Neural progenitor cell (in vitro differentiated cells): ENCODE data around the gene TPI1.

Experiments used
- EZH2 ChIP-seq: fragments of 200-600 bp; sonication (generic); IDR thresholded peaks from 2 replicates; pipeline ENCODE4 v1.6.1; 2017; ENCODE audit warnings: antibody characterized with exemption, mild to moderate bottlenecking, moderate library complexity
- TF ChIP-seq, protein P1 (sequence below): fragments of 200-600 bp; sonication (generic); IDR thresholded peaks from 2 replicates; pipeline ENCODE4 v1.5.1; 2017; ENCODE audit warnings: antibody characterized with exemption, mild to moderate bottlenecking

DNA sequence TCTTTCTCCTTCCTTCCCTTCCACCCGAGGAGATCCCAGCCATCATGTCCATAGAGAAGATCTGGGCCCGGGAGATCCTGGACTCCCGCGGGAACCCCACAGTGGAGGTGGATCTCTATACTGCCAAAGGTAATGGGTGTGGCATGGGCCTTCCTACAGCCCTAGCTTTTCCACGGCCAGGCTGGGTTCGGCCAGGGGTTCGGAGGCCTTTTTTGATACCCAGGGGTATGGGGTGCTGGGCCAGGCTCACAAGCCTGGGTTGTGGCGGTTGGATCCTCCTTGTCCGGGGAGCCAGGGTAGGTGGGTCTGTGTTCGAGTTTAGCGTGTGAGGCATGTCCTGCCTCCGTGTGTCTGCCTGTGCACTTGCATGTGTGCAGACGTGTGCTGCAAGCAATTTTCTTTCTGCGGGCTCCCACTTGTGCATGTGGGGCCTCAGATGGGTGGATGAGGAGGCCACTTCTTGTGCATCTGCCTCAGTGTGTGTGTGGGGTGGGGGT, 48.5 kb downstream of the TPI1 start:
- TF ChIP-seq, protein P1, sequence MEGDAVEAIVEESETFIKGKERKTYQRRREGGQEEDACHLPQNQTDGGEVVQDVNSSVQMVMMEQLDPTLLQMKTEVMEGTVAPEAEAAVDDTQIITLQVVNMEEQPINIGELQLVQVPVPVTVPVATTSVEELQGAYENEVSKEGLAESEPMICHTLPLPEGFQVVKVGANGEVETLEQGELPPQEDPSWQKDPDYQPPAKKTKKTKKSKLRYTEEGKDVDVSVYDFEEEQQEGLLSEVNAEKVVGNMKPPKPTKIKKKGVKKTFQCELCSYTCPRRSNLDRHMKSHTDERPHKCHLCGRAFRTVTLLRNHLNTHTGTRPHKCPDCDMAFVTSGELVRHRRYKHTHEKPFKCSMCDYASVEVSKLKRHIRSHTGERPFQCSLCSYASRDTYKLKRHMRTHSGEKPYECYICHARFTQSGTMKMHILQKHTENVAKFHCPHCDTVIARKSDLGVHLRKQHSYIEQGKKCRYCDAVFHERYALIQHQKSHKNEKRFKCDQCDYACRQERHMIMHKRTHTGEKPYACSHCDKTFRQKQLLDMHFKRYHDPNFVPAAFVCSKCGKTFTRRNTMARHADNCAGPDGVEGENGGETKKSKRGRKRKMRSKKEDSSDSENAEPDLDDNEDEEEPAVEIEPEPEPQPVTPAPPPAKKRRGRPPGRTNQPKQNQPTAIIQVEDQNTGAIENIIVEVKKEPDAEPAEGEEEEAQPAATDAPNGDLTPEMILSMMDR = no peak
- TF ChIP-seq EZH2 = no peak
